Measurements from ENCODE around the gene ENHO. TPM values are rescaled to one million over a fixed set of nuclear protein-coding genes. Genes with fewer than 3 reads are reported as not detected.

Gene ENHO
- total RNA-seq, 2 experiments from 2014 or later: 0.19 to 0.27 TPM

- Mint-ChIP-seq H3K27ac (no peak overlapping the region), H3K27me3 (ENCODE audit: low read depth) (peaks cover 17% of the 10 kb centered on the region), H3K36me3 (ENCODE audit: low read depth) (no peaks in the 10 kb centered on the region), H3K4me1 (ENCODE audit: low read depth) (no peaks in the 10 kb centered on the region), H3K4me3 (no peak overlapping the region), H3K9me3 (no peaks in the 10 kb centered on the region)
- intact Hi-C loops (cut with micrococcal nuclease): no loop called here
- CTCF ChIA-PET: interaction anchor here (1.1 to 1.2 kb wide), 2 partner anchors 38 to 49 kb away, joined by 3 to 4 read pairs; no protein-coding TSS in a partner anchor
- DNase-seq: no peak
Observed at GRCh38 chr9:34554211-34555001, 31.6 kb upstream of the ENHO start.

- intact Hi-C loops (cut with micrococcal nuclease): no loop called here
- Mint-ChIP-seq H3K4me1 (ENCODE audit: low read depth) (no peaks in the 10 kb centered on the region), H3K27ac (no peak overlapping the region), H3K27me3 (ENCODE audit: low read depth) (peaks cover 12% of the 10 kb centered on the region), H3K4me3 (no peak overlapping the region), H3K9me3 (no peaks in the 10 kb centered on the region), H3K36me3 (ENCODE audit: low read depth) (no peaks in the 10 kb centered on the region)
- CTCF ChIA-PET: interaction anchor here (1.0 kb wide), 1 partner anchor 38 kb away, joined by 4 read pairs; no protein-coding TSS in a partner anchor
- no peak for DNase-seq
Observed at GRCh38 chr9:34553511-34554021, 30.8 kb upstream of the ENHO start.

- Mint-ChIP-seq H3K36me3 (ENCODE audit: low read depth) (no peaks in the 10 kb centered on the region), H3K27me3 (ENCODE audit: low read depth) (peaks cover 11% of the 10 kb centered on the region), H3K27ac (no peak overlapping the region), H3K4me3 (no peak overlapping the region), H3K4me1 (ENCODE audit: low read depth) (no peaks in the 10 kb centered on the region), H3K9me3 (no peaks in the 10 kb centered on the region)
- intact Hi-C loops (cut with micrococcal nuclease): no loop called here
- CTCF ChIA-PET: interaction anchor here (1.0 kb wide), 1 partner anchor 38 kb away, joined by 4 read pairs; no protein-coding TSS in a partner anchor
- DNase-seq: no peak
Observed at GRCh38 chr9:34552986-34553385, 30.2 kb upstream of the ENHO start.

- H3K27ac Mint-ChIP-seq: no peak overlapping the region
- no peaks in the 10 kb centered on the region for H3K36me3 Mint-ChIP-seq (ENCODE audit: low read depth)
- CTCF ChIA-PET: no interaction called here
- no peak overlapping the region for H3K4me3 Mint-ChIP-seq
- H3K4me1 Mint-ChIP-seq (ENCODE audit: low read depth): no peaks in the 10 kb centered on the region
- peaks cover 9% of the 10 kb centered on the region for H3K27me3 Mint-ChIP-seq (ENCODE audit: low read depth)
- intact Hi-C loops (cut with micrococcal nuclease): no loop called here
- H3K9me3 Mint-ChIP-seq: no peaks in the 10 kb centered on the region
- DNase-seq: no peak
Observed at GRCh38 chr9:34552606-34552981, 29.8 kb upstream of the ENHO start.

- H3K4me3 Mint-ChIP-seq: no peak overlapping the region
- CTCF ChIA-PET: interaction anchor here (0.6 to 0.7 kb wide), 2 partner anchors 33 to 112 kb away, joined by 3 read pairs; no protein-coding TSS in a partner anchor
- H3K9me3 Mint-ChIP-seq: no peaks in the 10 kb centered on the region
- H3K4me1 Mint-ChIP-seq (ENCODE audit: low read depth): no peaks in the 10 kb centered on the region
- H3K36me3 Mint-ChIP-seq (ENCODE audit: low read depth): no peaks in the 10 kb centered on the region
- peaks cover 9% of the 10 kb centered on the region for H3K27me3 Mint-ChIP-seq (ENCODE audit: low read depth)
- H3K27ac Mint-ChIP-seq: no peak overlapping the region
- intact Hi-C loops (cut with micrococcal nuclease): no loop called here
- no peak for DNase-seq
Observed at GRCh38 chr9:34551751-34552605, 29.2 kb upstream of the ENHO start.

- peaks cover 11% of the 10 kb centered on the region for H3K27me3 Mint-ChIP-seq (ENCODE audit: low read depth)
- no peaks in the 10 kb centered on the region for H3K9me3 Mint-ChIP-seq
- no peak overlapping the region for H3K27ac Mint-ChIP-seq
- no peaks in the 10 kb centered on the region for H3K4me1 Mint-ChIP-seq (ENCODE audit: low read depth)
- intact Hi-C loops (cut with micrococcal nuclease): no loop called here
- H3K4me3 Mint-ChIP-seq: no peak overlapping the region
- CTCF ChIA-PET: interaction anchor here (0.6 to 1.2 kb wide), 2 partner anchors 110 to 147 kb away, joined by 3 read pairs; no protein-coding TSS in a partner anchor
- DNase-seq: no peak
- H3K36me3 Mint-ChIP-seq (ENCODE audit: low read depth): no peaks in the 10 kb centered on the region
Observed at GRCh38 chr9:34550681-34551270, 28.0 kb upstream of the ENHO start.

GRCh38 chr9:34550016-34550680 is 27.4 kb upstream of the ENHO start:
- no peak overlapping the region for H3K27ac Mint-ChIP-seq
- intact Hi-C loops (cut with micrococcal nuclease): no loop called here
- H3K4me1 Mint-ChIP-seq (ENCODE audit: low read depth): no peaks in the 10 kb centered on the region
- H3K4me3 Mint-ChIP-seq: no peak overlapping the region
- DNase-seq: no peak
- no peaks in the 10 kb centered on the region for H3K9me3 Mint-ChIP-seq
- H3K27me3 Mint-ChIP-seq (ENCODE audit: low read depth): peaks cover 11% of the 10 kb centered on the region
- CTCF ChIA-PET: interaction anchor here (1.2 kb wide), 1 partner anchor 146 kb away, joined by 3 read pairs; no protein-coding TSS in a partner anchor
- no peaks in the 10 kb centered on the region for H3K36me3 Mint-ChIP-seq (ENCODE audit: low read depth)

GRCh38 chr9:34549407-34549732 is 26.6 kb upstream of the ENHO start:
- H3K36me3 Mint-ChIP-seq (ENCODE audit: low read depth): no peaks in the 10 kb centered on the region
- intact Hi-C loops (cut with micrococcal nuclease): no loop called here
- no peak overlapping the region for H3K27ac Mint-ChIP-seq
- CTCF ChIA-PET: interaction anchor here (1.2 kb wide), 1 partner anchor 146 kb away, joined by 3 read pairs; no protein-coding TSS in a partner anchor
- no peak for DNase-seq
- no peaks in the 10 kb centered on the region for H3K9me3 Mint-ChIP-seq
- no peaks in the 10 kb centered on the region for H3K4me1 Mint-ChIP-seq (ENCODE audit: low read depth)
- H3K27me3 Mint-ChIP-seq (ENCODE audit: low read depth): peaks cover 10% of the 10 kb centered on the region
- H3K4me3 Mint-ChIP-seq: no peak overlapping the region

GRCh38 chr9:34547960-34548611 is 25.3 kb upstream of the ENHO start:
- intact Hi-C loops (cut with micrococcal nuclease): loop anchor here (1.0 to 2.0 kb wide), 7 partner anchors 23 to 145 kb away; no protein-coding TSS in a partner anchor
- DNase-seq: peak; percentile 56

GRCh38 chr9:34546834-34547827 is 24.3 kb upstream of the ENHO start:
- Mint-ChIP-seq H3K9me3 (no peaks in the 10 kb centered on the region), H3K36me3 (ENCODE audit: low read depth) (no peaks in the 10 kb centered on the region), H3K27ac (no peak overlapping the region), H3K4me3 (no peak overlapping the region), H3K4me1 (ENCODE audit: low read depth) (no peaks in the 10 kb centered on the region), H3K27me3 (ENCODE audit: low read depth) (peaks cover 10% of the 10 kb centered on the region)
- intact Hi-C loops (cut with micrococcal nuclease): loop anchor here (1.0 to 2.0 kb wide), 4 partner anchors 22 to 144 kb away; no protein-coding TSS in a partner anchor
- peak; percentile 77 for DNase-seq
- CTCF ChIA-PET: interaction anchor here (0.5 to 2.8 kb wide), 17 partner anchors 11 to 447 kb away, joined by 3 to 21 read pairs (median 4); no protein-coding TSS in a partner anchor

More at GRCh38 chr9:34547960-34548611, 25.3 kb upstream of the ENHO start:
- peaks cover 10% of the 10 kb centered on the region for H3K27me3 Mint-ChIP-seq (ENCODE audit: low read depth)
- no peak overlapping the region for H3K4me3 Mint-ChIP-seq
- no peaks in the 10 kb centered on the region for H3K4me1 Mint-ChIP-seq (ENCODE audit: low read depth)
- no peak overlapping the region for H3K27ac Mint-ChIP-seq
- CTCF ChIA-PET: interaction anchor here (0.6 to 2.8 kb wide), 11 partner anchors 10 to 144 kb away, joined by 3 to 21 read pairs (median 6); no protein-coding TSS in a partner anchor
- no peaks in the 10 kb centered on the region for H3K36me3 Mint-ChIP-seq (ENCODE audit: low read depth)
- H3K9me3 Mint-ChIP-seq: no peaks in the 10 kb centered on the region
